GM12878 (cell line): ENCODE results near the gene CHFR. TPM values are rescaled to one million over a fixed set of nuclear protein-coding genes. Genes with fewer than 3 reads are reported as not detected.
"Not testable (repeated sequence)": the region's sequence is repeated elsewhere in the genome, so short reads cannot be mapped to it uniquely, and the experiment has no call there.

Experiments
- ATAC-seq: fragments of 200-7000 bp; cut with Tn5 transposase; 3 replicates; pipeline ENCODE4 v1.9.1; 2020; ENCODE audit warnings: mild to moderate bottlenecking, moderate library complexity
- BruUV-seq: library from RNA; stranded (reverse); fragments of 400-500 nt; replicated peaks from 2 replicates; lab custom pipeline; 2021; lab: Mats Ljungman, UMichigan
- CTCF ChIA-PET: fragments of 300-600 bp; sonication (Branson Sonifier 250); formaldehyde crosslinking; extraction: SDS; loops from one replicate; lab custom pipeline; 2021; ENCODE audit warnings: inconsistent platforms; lab: Yijun Ruan, JAX
- POLR2A ChIA-PET: fragments of 350-600 bp; formaldehyde crosslinking; extraction: SDS; loops from one replicate; lab custom pipeline; 2021; ENCODE audit warnings: inconsistent platforms; lab: Charles Lee
- RAD21 ChIA-PET: fragments of 300-600 bp; sonication (Branson Sonifier 250); formaldehyde crosslinking; loops from one replicate; lab custom pipeline; 2023; ENCODE audit warnings: antibody characterized with exemption; ENCODE audit not compliant: unreplicated experiment; lab: Charles Lee
- SMC1A ChIA-PET: fragments of 300-600 bp; sonication (Branson Sonifier 250); formaldehyde crosslinking; loops from one replicate; lab custom pipeline; 2023; ENCODE audit not compliant: unreplicated experiment, uncharacterized antibody; lab: Charles Lee
- DNase-seq: peaks from one replicate; pipeline ENCODE4 v3.0.0-alpha.2; 2011; ENCODE audit warnings: low read depth, low spot score
- FAIRE-seq: peaks from 3 replicates; lab custom pipeline; 2011; peaks lifted over from hg19 to GRCh38; lab: Jason Lieb, UNC
- H2AFZ ChIP-seq: 2 replicates; pipeline ENCODE4 v1.6.0; 2011; ENCODE audit warnings: low read depth, low read length, control low read depth; ENCODE audit not compliant: control insufficient read depth
- H3K27ac ChIP-seq: 2 replicates; pipeline ENCODE4 v1.5.1; 2011; ENCODE audit warnings: control low read depth; ENCODE audit not compliant: control insufficient read depth, insufficient read depth
- H3K27me3 ChIP-seq, 2 experiments: replicated peaks in 1 of 2; 2 replicates each; pipeline versions ENCODE4 v1.6.0 to v1.6.1; 2011; ENCODE audit warnings: low read length in 1 of 2; ENCODE audit not compliant: control insufficient read depth in 2 of 2, insufficient read depth in 2 of 2
- H3K36me3 ChIP-seq, 2 experiments: 2 replicates each; pipeline ENCODE4 v1.5.1; 2011; ENCODE audit warnings: low read length in 1 of 2; ENCODE audit not compliant: control insufficient read depth in 2 of 2, insufficient read depth in 2 of 2
- H3K4me1 ChIP-seq: 2 replicates; pipeline ENCODE4 v1.6.1; 2011; ENCODE audit warnings: mild to moderate bottlenecking, low read length, moderate library complexity, mixed read lengths; ENCODE audit not compliant: control insufficient read depth, insufficient read depth
- H3K4me2 ChIP-seq: 2 replicates; pipeline ENCODE4 v1.6.0; 2011; ENCODE audit warnings: control low read depth; ENCODE audit not compliant: control insufficient read depth, insufficient read depth
- H3K4me3 ChIP-seq: fragments of 200-600 bp; sonication (generic); 2 replicates; pipeline ENCODE4 v1.5.1; 2016
- H3K79me2 ChIP-seq: 2 replicates; pipeline ENCODE4 v1.6.0; 2011; ENCODE audit warnings: low read length; ENCODE audit not compliant: control insufficient read depth, insufficient read depth
- H3K9ac ChIP-seq: 2 replicates; pipeline ENCODE4 v1.8.0; 2011; ENCODE audit warnings: low read length, control low read depth, mixed read lengths; ENCODE audit not compliant: control insufficient read depth, insufficient read depth
- H3K9me3 ChIP-seq: replicated peaks from 3 replicates; pipeline ENCODE4 v1.5.1; 2011; ENCODE audit warnings: mild to moderate bottlenecking, low read length; ENCODE audit not compliant: control insufficient read depth, insufficient read depth
- H4K20me1 ChIP-seq: 2 replicates; pipeline ENCODE4 v1.6.0; 2011; ENCODE audit not compliant: control insufficient read depth, insufficient read depth
- BHLHE40 ChIP-seq, 2 experiments: fragments of 450-650 bp in 1 of 2; IDR thresholded peaks; 2 replicates each; pipeline ENCODE4 v1.6.1; 2011 to 2017; ENCODE audit warnings: low read depth in 2 of 2, borderline replicate concordance in 1 of 2, improper control_type of control experiment in 1 of 2, low read length in 1 of 2, mild to moderate bottlenecking in 1 of 2
- EED ChIP-seq: sonication (generic); IDR thresholded peaks from 2 replicates; pipeline ENCODE4 v1.6.1; 2016; ENCODE audit warnings: antibody characterized with exemption, low read depth
- ZNF592 ChIP-seq: fragments of 450-650 bp; IDR thresholded peaks from 2 replicates; pipeline ENCODE4 v1.6.1; 2017; ENCODE audit warnings: mild to moderate bottlenecking, moderate library complexity
- WGBS: methylation state at CpG from one replicate; pipeline ENCODE4 v1.1.6; 2016; ENCODE audit warnings: low lambda C conversion rate; ENCODE audit not compliant: insufficient replicate concordance, insufficient coverage; ENCODE audit errors: missing lambda C conversion rate; 5-methylcytosine and 5-hydroxymethylcytosine counted together
- in situ Hi-C: fragments of 300-500 bp; cut with MboI; formaldehyde crosslinking; loops from 9 replicates; pipeline ENCODE4 v1.14.3; 2018; ENCODE audit warnings: mixed read lengths
- intact Hi-C: fragments of 100-400 bp; cut with micrococcal nuclease; formaldehyde crosslinking; loops from one replicate; pipeline ENCODE4 v1.14.2; 2022; ENCODE audit not compliant: unreplicated experiment
- polyA plus RNA-seq, 11 experiments: library from polyadenylated mRNA; depleted of rRNA in 4 of 11; unstranded in 6 of 11; stranded (reverse) in 5 of 11; fragments of >200 nt; fragmentation: Nextera tagmentation in 4 of 11; fragmentation: Illumina TruSeq in 1 of 11; extraction: Ambion mirVana in 4 of 11; extraction: Trizol in 1 of 11; gene quantifications; 1 replicate in 1 of 11; 2 replicates in 10 of 11; pipeline versions ENCODE4 v1.2.1 to v1.2.3, GENCODE V29; 2011 to 2016; ENCODE audit warnings: inconsistent platforms in 2 of 11, missing spikeins in 2 of 11, low read depth in 1 of 11
- total RNA-seq, 4 experiments: library from RNA; depleted of rRNA in 3 of 4; stranded (reverse); fragments of >200 nt in 3 of 4; fragmentation: Illumina TruSeq in 1 of 4; extraction: Trizol in 1 of 4; gene quantifications; 2 replicates each; pipeline versions ENCODE4 v1.2.1 to v1.2.3, GENCODE V29; 2013 to 2021
- TF ChIP-seq, protein P1 (sequence below): fragments of 450-650 bp; IDR thresholded peaks from 2 replicates; pipeline ENCODE4 v1.6.1; 2017; ENCODE audit warnings: mild to moderate bottlenecking, low read depth, inconsistent platforms; ENCODE audit not compliant: poor library complexity, severe bottlenecking

The CHFR gene
- total and polyA plus RNA-seq, 10 of the 15 experiments (the other 5 are each of a cell fraction or from before 2014, with no cell fraction given) = 1.1 to 49.4 (median 34.4) TPM

- TF ChIP-seq BHLHE40 (IDR thresholded peaks at IDR 0.05; ENCODE audit: borderline replicate concordance in 1 of 2, low read depth in 2 of 2, low read length in 1 of 2) (no peak), ZNF592 (no peak), EED (no peak)
- TF ChIP-seq, protein P1, sequence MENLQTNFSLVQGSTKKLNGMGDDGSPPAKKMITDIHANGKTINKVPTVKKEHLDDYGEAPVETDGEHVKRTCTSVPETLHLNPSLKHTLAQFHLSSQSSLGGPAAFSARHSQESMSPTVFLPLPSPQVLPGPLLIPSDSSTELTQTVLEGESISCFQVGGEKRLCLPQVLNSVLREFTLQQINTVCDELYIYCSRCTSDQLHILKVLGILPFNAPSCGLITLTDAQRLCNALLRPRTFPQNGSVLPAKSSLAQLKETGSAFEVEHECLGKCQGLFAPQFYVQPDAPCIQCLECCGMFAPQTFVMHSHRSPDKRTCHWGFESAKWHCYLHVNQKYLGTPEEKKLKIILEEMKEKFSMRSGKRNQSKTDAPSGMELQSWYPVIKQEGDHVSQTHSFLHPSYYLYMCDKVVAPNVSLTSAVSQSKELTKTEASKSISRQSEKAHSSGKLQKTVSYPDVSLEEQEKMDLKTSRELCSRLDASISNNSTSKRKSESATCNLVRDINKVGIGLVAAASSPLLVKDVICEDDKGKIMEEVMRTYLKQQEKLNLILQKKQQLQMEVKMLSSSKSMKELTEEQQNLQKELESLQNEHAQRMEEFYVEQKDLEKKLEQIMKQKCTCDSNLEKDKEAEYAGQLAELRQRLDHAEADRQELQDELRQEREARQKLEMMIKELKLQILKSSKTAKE = no peak
Measured at GRCh38 chr12:132836795-132837331, 50.5 kb downstream of the CHFR start (continued).

DNA sequence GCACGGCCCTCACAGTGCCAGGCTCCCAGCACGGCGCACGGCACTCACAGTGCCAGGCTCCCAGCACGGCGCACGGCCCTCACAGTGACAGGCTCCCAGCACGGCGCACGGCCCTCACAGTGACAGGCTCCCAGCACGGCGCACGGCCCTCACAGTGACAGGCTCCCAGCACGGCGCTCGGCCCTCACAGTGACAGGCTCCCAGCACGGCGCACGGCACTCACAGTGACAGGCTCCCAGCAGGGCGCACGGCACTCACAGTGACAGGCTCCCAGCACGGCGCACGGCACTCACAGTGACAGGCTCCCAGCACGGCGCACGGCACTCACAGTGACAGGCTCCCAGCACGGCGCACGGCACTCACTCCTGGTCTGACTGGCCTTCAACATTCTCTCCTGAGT is 51.2 kb downstream of the CHFR start:
- H3K9me3 ChIP-seq, SMC1A ChIA-PET, POLR2A ChIA-PET, H3K4me2 ChIP-seq, in situ Hi-C loops, H3K9ac ChIP-seq, H3K36me3 ChIP-seq, H4K20me1 ChIP-seq, H3K4me3 ChIP-seq, H3K79me2 ChIP-seq, ATAC-seq, FAIRE-seq, H2AFZ ChIP-seq, DNase-seq, H3K4me1 ChIP-seq, RAD21 ChIA-PET, BruUV-seq, intact Hi-C loops, H3K27ac ChIP-seq, H3K27me3 ChIP-seq: not testable (repeated sequence)
- WGBS = 98% methylated on average over 25 of the region's 30 CpGs
- CTCF ChIA-PET = interaction anchor here (0.6 kb wide), 1 partner anchor 66 kb away, joined by 4 read pairs; no protein-coding TSS in a partner anchor
